NOMO-1 treated with DMSO at 0.1 percent for 48 hours (cell line): ENCODE results near the gene MICU1.
"Not testable (repeated sequence)": the region's sequence is repeated elsewhere in the genome, so short reads cannot be mapped to it uniquely, and the experiment has no call there.

Experiments used
- DNase-seq: peaks from one replicate; lab custom pipeline; 2025; ENCODE audit not compliant: unreplicated experiment; lab: John Stamatoyannopoulos, UW

MICU1 gene

GRCh38 chr10:72395581-72395980 lies 230.3 kb downstream of the MICU1 start:
- not testable (repeated sequence) for DNase-seq

DNA sequence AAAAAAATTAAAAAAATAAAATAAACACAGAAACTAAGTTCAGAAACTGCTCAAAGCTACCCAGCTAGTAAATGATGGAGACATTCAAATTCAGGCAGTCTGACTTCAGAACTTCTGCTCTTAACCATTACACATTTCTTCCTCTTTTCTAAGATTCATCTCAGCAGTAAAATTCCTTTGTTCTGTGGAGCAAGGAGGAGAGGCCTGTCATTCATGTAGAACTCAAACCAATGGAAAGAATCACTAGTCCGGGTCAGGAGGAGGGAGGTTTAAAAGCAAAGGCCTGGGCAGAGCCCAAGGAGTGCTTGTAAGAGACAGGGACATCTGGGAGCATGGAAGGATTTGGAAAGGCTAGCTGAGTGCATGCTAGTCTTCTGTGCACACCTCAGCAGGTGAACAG lies 233.3 kb downstream of the MICU1 start:
- peak; percentile 31 for DNase-seq

GRCh38 chr10:72390764-72391163 lies 235.1 kb downstream of the MICU1 start:
- no peak for DNase-seq

DNA sequence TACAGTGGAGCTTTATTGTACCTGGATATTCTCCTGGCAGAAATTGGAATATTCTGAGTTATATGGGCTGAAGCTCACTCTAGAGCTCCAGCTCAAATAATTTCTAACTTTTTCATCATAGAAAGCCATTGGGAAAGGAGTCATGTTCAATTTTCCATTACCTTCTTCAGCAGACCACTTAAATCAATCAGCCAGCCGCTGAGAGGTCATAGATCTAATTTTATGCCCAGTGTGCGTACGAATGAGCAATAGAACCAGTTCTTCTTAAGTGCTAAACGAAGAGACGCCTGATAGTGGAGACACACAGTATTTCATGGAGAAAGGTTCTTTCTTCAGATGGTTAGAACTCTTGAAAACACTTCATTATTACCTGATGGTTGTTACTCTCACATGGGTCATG lies 236.2 kb downstream of the MICU1 start:
- no peak for DNase-seq

- DNase-seq: no peak
Measured at GRCh38 chr10:72389014-72389413, 236.9 kb downstream of the MICU1 start.

- DNase-seq: no peak
Measured at GRCh38 chr10:72388062-72388461, 237.8 kb downstream of the MICU1 start.

DNA sequence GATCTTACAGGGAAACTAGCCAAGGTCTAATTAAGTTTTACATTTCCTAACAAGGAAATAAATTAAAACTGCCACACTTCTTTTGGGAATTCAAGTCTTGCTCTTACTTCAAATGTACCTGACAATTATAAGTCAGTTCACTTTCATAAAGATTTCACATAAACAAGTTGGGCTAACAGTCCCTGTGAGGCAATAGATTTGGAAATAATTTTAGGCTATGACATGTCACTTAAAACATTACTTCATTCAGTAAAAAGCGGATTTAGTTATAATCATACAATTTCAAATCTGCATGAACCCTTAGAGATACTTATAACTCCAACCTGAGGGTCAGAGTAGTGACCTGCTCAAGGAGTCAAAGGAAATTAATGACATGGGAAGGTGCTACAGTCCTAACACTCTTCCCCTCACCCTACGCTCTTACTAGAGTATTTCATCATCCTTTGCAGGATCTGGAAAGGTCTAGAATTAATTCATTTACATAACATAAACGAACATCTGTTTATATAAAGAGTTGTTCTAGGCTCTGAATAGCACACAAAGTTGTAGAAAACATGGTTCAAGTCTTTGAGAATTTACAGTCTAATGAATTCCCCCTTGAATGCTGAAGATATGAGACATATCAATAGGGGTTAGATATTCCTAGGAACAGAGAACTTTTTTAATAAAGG lies 238.8 kb downstream of the MICU1 start:
- DNase-seq: peak; percentile 74

GRCh38 chr10:72385724-72386123 lies 240.2 kb downstream of the MICU1 start:
- no peak for DNase-seq

DNA sequence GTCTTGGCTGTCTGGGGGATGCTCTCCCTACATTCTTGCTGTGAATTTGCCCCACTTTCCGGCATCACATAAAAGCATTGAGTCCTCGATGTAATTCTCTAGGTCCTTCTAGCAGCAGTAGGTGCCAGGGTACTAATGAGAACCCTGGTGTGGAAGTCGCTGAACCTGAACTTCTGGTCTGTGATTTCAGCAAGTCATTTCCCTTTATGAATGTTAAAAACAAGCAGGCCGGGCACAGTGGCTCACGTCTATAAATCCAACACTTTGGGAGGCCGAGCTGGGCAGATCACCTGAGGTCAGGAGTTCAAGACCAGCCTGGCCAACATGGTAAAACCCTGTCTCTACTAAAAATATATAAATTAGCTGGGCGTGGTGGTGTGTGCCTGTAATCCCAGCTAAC lies 240.9 kb downstream of the MICU1 start:
- DNase-seq: not testable (repeated sequence)

GRCh38 chr10:72379776-72380175 lies 246.1 kb downstream of the MICU1 start:
- DNase-seq: no peak

DNA sequence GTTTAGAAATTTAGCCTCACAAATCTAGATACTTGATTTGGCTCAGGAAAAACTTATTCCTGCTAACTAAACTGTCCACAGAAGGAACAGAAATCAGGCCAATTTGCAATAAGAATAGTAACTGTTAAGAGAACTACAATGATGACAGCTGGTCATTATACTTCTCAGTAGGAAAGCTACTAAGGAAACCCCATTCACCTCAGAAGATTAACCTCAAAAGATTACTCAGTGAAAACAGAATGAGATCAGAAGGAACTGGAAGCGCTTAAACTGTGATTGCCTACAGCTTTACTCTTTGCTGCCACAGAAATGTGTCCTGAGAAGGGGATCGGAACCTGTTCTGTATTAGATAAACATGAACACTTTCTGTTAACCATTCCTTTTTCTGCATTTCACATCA lies 246.8 kb downstream of the MICU1 start:
- DNase-seq: peak; percentile 29

GRCh38 chr10:72375585-72375984 lies 250.3 kb downstream of the MICU1 start:
- DNase-seq: peak; percentile 2

GRCh38 chr10:72375173-72375572 lies 250.7 kb downstream of the MICU1 start:
- no peak for DNase-seq

GRCh38 chr10:72370201-72370722 lies 255.6 kb downstream of the MICU1 start:
- DNase-seq: no peak

DNA sequence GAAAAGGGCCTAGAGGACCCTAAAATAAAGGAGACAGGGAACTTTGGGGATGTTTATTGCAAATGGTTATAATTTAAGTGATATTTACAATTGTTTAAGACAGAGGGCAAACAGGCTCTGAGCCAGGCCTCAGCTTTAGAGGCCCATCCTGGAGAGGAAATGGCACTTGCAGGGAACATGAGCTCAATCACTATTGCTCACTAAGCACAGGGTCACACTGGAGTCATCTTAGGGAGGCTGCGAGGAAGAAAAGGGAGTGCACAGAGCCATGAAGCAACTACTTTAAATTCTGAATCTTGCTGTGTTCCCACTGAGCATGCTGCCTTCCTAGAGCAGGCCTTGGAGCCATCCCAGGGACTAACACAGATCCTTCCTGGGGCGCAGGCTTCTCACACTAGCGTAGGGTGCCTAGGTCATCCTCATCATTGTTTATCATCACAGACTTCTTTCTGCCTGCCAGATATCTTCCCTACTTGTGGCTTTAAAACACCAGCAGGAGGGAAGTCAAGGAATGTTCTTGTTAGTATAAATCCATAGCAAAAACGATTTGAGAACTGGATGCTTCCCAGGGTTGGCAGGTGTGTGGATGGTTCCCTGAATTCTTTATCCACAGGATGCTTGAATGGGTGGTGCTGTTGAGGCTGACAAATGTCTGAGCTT lies 258.4 kb downstream of the MICU1 start:
- no peak for DNase-seq

DNA sequence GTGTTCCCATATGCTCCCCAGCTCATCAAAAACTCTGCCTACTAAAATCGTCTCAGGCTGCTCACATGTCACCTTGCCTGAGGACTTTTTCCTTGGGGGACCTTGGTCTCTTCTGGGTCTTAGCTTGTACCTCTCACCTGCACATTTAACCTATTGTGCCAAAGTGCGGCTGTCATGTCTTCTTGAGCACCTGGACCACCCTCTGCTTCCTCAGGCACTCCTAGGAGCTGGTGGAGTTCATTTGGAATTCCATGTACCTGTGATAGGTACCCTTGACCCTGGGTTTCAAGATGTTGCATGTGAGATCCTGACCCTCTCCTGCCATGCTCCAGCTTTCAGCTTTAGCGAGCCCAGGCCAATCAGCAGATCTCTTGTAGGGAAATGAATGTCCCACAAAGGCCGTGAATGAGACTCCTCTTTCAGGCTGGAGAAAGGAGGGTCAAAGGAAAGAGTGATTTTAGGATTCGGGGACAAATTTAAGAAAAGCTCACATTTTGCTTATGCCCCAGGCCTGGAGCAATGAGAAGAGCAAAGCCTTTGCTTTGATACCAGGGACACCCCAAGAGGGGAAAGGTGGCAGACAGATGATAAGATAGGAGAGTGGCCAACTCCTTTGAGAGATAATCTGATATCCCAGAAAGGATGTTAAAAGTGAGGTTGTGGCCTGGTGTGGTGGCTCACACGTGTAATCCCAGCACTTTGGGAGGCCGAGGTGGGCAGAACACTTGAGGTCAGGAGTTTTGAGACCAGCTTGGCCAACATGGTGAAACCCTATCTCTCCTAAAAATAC lies 260.6 kb downstream of the MICU1 start:
- DNase-seq: no peak

- DNase-seq: peak; percentile 87
Measured at GRCh38 chr10:72364239-72364777, 261.6 kb downstream of the MICU1 start.

- DNase-seq: no peak
Measured at GRCh38 chr10:72356987-72357386, 268.9 kb downstream of the MICU1 start.

- no peak for DNase-seq
Measured at GRCh38 chr10:72356115-72356514, 269.8 kb downstream of the MICU1 start.

DNA sequence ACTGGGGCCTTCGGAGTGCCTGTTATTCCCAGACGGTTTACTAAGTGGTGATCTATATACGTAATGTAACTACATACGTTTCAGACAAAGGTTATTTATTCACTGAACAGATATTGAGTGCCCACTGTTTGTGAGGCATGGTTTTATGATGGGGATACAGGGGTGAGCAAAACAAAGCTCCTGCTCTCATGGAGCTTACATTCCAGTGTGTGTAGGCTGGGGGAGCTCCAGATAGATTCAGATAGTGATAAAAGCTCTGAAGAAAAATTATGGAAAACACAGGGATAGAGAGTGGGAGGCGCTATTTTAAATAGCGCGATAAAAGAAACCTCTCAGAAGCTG lies 270.7 kb downstream of the MICU1 start:
- no peak for DNase-seq

DNA sequence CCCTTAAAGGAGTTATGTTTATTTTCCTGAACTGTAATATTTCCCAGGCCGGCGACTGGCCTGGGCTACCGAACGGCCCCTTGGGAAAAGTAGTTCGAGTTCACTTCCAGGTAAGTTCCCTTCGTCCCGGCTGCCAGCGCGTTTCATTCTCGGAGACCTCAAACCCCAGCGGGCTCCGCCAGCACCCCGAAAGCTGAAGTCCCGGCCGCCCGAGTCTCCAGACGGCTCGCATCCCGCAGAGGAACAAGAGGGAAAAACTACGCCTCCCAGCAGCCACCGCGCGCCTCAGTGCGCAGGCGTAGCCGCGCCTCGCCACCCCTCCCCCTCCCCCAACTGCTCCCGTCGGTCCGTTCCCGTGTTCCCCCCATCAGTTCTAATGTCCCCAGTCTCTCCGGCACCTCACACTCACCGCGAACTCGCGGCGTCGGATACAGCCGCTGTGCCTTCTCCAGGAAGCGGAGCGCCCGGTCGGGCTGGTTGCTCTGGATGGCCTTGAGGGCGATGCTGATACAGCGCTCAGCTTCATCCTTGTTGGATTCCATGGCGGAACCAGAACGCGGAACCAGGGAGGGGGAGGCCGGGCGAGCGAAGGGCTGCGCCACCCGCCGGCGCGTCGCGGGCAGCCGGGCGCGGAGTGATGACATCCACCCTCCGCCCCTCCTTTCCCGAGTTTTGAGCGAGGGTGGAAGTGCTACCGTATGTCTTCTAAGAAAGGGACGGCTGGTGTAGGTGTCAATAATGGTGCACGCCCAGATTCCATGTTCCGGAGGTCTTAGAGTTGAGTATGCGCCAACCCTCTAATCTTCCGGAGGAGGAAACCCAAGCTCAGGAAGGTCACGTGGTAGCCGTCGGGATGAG lies 271.3 kb downstream of the MICU1 start, which contains the start of gene DNAJB12:
Gene DNAJB12, minus strand, starts transcription at position 564 of the 858 bp plus-strand sequence. Its CDS starts 22 bp downstream, at position 542.
- peak; percentile 90 for DNase-seq
